Stimulated activated CD4-positive, alpha-beta T cell treated with anti-CD3 and anti-CD28 coated beads, Interleukin-2, amount 100 ng/mL, for 24 hours (primary cell): Measurements from ENCODE around the gene RABL3.
"Not testable (repeated sequence)": the region's sequence is repeated elsewhere in the genome, so short reads cannot be mapped to it uniquely, and the experiment has no call there.

Experiments
- DNase-seq, 2 donors: peaks; one replicate each; pipeline ENCODE4 v3.0.0-alpha.2; 2020

The RABL3 gene

GRCh38 chr3:120682095-120682681 is 60.1 kb downstream of the RABL3 start, which contains the start of gene HGD:
HGD (minus strand) TSS chr3:120682239; CDS start chr3:120682111, 128 bp downstream.
- DNase-seq = no peak

GRCh38 chr3:120681506-120682038 is 60.7 kb downstream of the RABL3 start:
- DNase-seq = no peak

GRCh38 chr3:120681018-120681417 is 61.3 kb downstream of the RABL3 start:
- DNase-seq = no peak

- no peak for DNase-seq
Measured at GRCh38 chr3:120680193-120680894, 62.0 kb downstream of the RABL3 start.

GRCh38 chr3:120678984-120679383 is 63.3 kb downstream of the RABL3 start:
- DNase-seq = no peak

GRCh38 chr3:120678331-120678947 is 63.9 kb downstream of the RABL3 start:
- DNase-seq = no peak

- not testable (repeated sequence) for DNase-seq
Measured at GRCh38 chr3:120677193-120677592, 65.1 kb downstream of the RABL3 start.

- DNase-seq = no peak
Measured at GRCh38 chr3:120673116-120673515, 69.2 kb downstream of the RABL3 start.

- no peak for DNase-seq
Measured at GRCh38 chr3:120670576-120670975, 71.7 kb downstream of the RABL3 start.

- DNase-seq = no peak
Measured at GRCh38 chr3:120664926-120665325, 77.4 kb downstream of the RABL3 start.

- DNase-seq = no peak
Measured at GRCh38 chr3:120661945-120662344, 80.4 kb downstream of the RABL3 start.

GRCh38 chr3:120661106-120661905 is 81.0 kb downstream of the RABL3 start:
- DNase-seq = no peak

- DNase-seq = no peak
Measured at GRCh38 chr3:120659834-120660233, 82.5 kb downstream of the RABL3 start.

GRCh38 chr3:120659285-120659684 is 83.0 kb downstream of the RABL3 start:
- DNase-seq = no peak

- no peak for DNase-seq
Measured at GRCh38 chr3:120652896-120653545, 89.3 kb downstream of the RABL3 start.

- DNase-seq = no peak
Measured at GRCh38 chr3:120652281-120652680, 90.0 kb downstream of the RABL3 start.

- DNase-seq = no peak
Measured at GRCh38 chr3:120650311-120650710, 92.0 kb downstream of the RABL3 start.

- no peak for DNase-seq
Measured at GRCh38 chr3:120649830-120650233, 92.5 kb downstream of the RABL3 start.

- DNase-seq = no peak
Measured at GRCh38 chr3:120648290-120648689, 94.0 kb downstream of the RABL3 start.

- no peak for DNase-seq
Measured at GRCh38 chr3:120646771-120647432, 95.4 kb downstream of the RABL3 start.

GRCh38 chr3:120645083-120645845 is 97.1 kb downstream of the RABL3 start:
- DNase-seq = no peak
